GM15510 (cell line): ENCODE measurements around the gene ITGA11.

ENCODE experiments used
- POLR2A ChIP-seq: IDR thresholded peaks from 3 replicates; pipeline ENCODE4 v1.6.1; 2011; ENCODE audit warnings: borderline replicate concordance; ENCODE audit not compliant: insufficient read length; ENCODE audit errors: extremely low read depth

ITGA11 gene

GRCh38 chr15:68463996-68464395, 32.0 kb upstream of the ITGA11 start:
- no peak for TF ChIP-seq POLR2A

DNA sequence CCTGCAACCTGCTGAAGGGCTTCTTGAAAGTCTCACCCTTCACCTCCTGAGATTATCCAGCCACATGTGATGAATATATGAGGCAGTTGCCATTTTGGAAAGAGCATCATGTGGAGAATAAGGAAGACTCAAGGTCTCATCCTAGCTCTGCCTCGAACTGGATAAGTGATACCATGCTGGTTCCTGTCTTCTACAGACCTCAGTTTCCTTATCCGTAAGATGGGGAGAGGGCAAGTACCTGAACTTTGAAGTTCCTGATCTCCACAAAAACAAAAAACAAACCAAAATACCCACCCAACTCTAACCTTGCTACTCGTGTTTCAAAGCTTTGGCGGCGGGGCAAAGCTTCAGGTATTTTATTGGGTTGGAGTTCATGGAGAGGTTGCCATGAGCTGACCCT, 31.5 kb upstream of the ITGA11 start:
- TF ChIP-seq POLR2A, result no peak

DNA sequence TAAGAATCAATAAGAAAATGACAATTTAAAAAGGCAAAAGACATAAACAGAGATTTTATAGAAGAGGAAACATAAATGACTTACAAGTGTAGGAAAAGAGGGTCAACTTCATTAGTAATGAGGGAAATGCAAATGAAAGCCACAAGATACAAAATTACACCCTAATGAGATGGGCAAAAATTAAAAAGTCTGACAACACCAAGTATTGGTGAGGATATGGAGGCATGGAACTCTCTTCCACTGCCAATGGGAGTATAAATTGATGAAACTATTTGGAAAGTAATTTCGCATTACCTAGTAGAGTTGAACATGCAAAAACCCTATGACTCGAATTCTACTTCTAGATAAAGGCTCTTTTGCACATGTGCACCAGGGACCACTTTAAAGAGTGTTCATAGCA, 28.2 kb upstream of the ITGA11 start:
- no peak for TF ChIP-seq POLR2A

DNA sequence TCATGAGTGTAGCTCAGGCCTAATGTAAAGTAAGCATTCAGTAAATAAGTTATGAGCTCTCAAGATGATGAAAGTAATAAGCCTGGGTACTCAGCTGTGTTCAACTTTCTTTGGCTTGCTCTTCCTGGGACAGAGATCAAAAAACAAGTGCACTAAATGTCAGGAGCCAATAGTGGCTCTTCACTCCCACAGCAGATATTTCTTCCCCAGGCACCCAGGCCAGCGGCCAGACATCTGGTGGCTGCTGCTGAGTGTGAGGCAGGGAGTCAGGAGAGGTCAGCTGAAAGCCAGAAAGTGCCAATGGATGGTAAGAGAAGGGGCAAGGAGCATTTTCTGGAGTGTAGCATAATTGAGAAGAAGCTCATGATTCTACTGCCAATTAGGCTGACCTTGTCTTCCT, 18.2 kb upstream of the ITGA11 start:
- no peak for TF ChIP-seq POLR2A

DNA sequence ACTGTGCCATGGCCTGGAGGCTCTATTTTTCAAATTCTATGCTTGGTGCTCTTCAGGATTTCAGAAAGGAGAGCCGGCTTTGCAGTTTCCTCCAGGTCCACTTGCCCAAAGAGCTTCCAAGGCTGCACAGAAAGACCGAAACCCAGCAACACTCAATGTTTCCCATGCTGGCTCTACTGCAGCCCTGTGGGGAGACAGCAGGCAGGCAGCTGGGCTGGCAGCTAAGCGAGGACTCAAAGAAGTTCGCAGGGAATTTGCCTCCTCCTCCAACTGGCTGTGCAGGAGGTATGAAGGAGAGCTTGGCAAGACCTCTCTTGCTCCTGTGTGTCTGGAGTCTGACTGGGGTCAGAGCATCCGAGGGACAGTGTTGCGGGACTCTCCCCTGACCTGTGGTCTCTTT, 17.4 kb upstream of the ITGA11 start:
- TF ChIP-seq POLR2A, result no peak

DNA sequence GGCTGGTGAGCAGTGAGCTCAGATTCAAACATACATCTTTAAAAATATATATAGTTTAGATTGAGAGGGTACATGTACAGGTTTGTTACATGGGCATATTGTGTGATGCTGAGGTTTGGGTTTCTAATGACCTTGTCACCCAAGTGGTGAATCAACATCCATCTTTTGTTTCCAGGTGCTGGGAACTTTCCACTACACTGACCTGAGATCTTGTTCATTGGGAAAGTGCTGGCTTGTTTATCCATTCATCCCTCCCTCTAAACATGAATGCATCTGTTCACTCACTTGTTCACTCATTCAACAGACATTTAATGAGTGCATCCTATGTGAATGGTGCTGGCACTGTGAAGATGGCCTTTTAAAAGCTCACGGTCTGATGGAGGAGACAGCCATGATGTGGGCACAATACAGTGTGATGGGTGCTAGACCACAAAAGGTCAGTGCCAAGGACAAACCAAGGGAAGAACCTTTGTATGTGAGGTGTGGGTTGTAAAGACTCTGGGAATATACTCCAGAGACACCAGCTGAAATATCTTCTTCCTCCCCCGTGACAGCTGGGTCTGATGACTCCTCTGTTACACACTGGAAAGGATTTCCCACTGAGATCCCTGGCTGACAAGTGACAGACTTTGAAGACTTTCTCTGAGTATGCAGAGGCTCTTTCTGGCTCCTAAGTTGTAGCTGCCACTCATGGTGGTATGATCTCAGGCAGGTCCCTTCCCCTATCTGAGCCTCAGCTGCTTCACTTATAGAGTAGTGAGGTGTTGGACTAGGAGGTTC, 16.2 kb upstream of the ITGA11 start:
- TF ChIP-seq POLR2A, result no peak

- TF ChIP-seq POLR2A, result no peak
Measured at GRCh38 chr15:68447209-68447608, 15.2 kb upstream of the ITGA11 start.

GRCh38 chr15:68445351-68445750, 13.4 kb upstream of the ITGA11 start:
- TF ChIP-seq POLR2A, result no peak

DNA sequence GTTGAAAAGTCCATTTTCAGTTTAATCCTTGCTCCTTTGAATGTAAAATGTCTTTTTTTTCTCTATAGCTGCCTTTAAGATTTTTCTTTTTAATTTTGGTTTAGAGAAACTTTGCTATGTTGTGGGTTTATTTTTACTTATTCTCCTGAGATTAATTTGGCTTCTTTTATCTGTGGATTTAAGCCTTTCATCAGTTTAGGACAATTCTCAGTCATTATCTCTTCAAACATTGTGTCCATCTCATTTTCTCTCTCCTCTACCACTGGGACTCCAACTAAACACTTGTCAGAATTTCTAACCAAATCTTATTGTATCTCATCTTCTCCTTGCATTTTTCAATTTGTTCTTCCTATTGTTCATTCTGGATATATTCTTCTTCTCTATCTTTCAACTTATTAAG, 12.4 kb upstream of the ITGA11 start:
- no peak for TF ChIP-seq POLR2A

DNA sequence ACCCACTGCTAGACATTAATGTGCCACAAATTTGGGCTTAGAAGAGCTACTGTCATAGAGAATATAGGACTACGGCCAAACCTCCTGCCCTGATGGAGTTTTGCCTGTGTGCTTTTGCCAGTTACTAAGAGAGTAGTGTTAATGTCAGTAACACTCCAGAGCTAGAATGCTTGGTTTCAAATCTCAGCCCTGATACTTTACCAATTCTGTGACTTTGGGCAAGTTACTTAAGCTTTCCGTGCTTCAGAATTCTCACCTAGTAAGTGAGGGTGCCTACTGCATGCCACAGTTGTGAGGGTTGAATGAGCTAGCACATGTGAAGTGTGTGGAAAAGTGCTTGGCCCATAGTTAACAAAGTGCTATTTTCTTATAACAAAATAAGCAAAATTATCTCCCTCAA, 10.9 kb upstream of the ITGA11 start:
- no peak for TF ChIP-seq POLR2A

- TF ChIP-seq POLR2A, result no peak
Measured at GRCh38 chr15:68442041-68442440, 10.1 kb upstream of the ITGA11 start.

GRCh38 chr15:68441045-68441743, 9.2 kb upstream of the ITGA11 start:
- TF ChIP-seq POLR2A, result no peak

DNA sequence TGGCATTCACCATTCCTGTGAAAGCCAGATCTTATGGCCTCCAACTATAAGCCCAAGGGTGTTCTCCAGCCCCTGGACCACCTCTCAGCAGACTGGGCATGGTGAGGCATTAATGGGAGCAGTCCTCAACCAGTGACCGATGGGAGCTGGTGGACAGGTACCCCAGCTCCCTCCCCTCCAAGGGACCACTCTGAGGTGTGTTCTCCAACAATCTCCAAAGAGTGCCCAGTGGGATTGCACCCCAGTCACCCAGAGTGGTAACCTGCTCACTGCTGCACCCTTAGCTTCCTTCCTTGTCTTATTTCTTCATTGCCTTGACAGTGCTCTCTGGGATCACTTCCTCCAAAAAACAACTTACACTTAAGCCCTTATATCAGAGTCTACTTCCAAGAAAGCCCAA, 8.2 kb upstream of the ITGA11 start:
- no peak for TF ChIP-seq POLR2A

GRCh38 chr15:68439506-68439905, 7.5 kb upstream of the ITGA11 start:
- no peak for TF ChIP-seq POLR2A

- no peak for TF ChIP-seq POLR2A
Measured at GRCh38 chr15:68436680-68437079, 4.7 kb upstream of the ITGA11 start.

- no peak for TF ChIP-seq POLR2A
Measured at GRCh38 chr15:68435966-68436365, 4.0 kb upstream of the ITGA11 start.
